ENCODE measurements around the gene ADPRHL1.

GRCh38 chr13:113448545-113448884 lies 4.8 kb downstream of the ADPRHL1 start:
- no peak for TF ChIP-seq CTCF (IDR thresholded peaks at IDR 0.05; ENCODE audit: low read depth, low read length)
- no peak for TF ChIP-seq EZH2phosphoT487 (IDR thresholded peaks at IDR 0.05; ENCODE audit: low read depth)
